Spleen (tissue), 7 donors: Measurements from ENCODE around the gene TLCD2.

Source experiments
- CTCF ChIP-seq, 11 experiments: fragments of 200-600 bp in 7 of 11; fragments of 450-650 bp in 4 of 11; sonication (generic) in 4 of 11; IDR thresholded peaks in 8 of 11; conservative IDR thresholded peaks in 3 of 11; 1 replicate in 7 of 11; 2 replicates in 4 of 11; pipeline versions ENCODE4 v1.4.0 to v1.8.0; 2016 to 2021; ENCODE audit warnings: antibody characterized with exemption in 11 of 11, inconsistent platforms in 4 of 11, mild to moderate bottlenecking in 1 of 11
- POLR2AphosphoS5 ChIP-seq, 3 donors: sonication (generic); formaldehyde crosslinking; IDR thresholded peaks; one replicate each; pipeline ENCODE4 v1.5.1; 2017; ENCODE audit warnings: antibody characterized with exemption in 3 of 3
- donor health status: DM: no; HTN: no; CAD: no; lungs with moderate emphysema.
- donor health status: DM: no; HTN: no; CAD: no.
- donor health status: DM: no; HTN: no; CAD: no.

GRCh38 chr17:1712271-1712670 is 2.1 kb upstream of the TLCD2 start:
- no peak for TF ChIP-seq CTCF (IDR thresholded peaks at IDR 0.05 in 8 of 11, conservative IDR thresholded peaks at IDR 0.05 in 3 of 11)
- peak in 2 of 3 donors; percentile 32 to 52 for TF ChIP-seq POLR2AphosphoS5 (IDR thresholded peaks at IDR 0.05)
